ES-I3 (cell line): ENCODE data around the gene CDNF.
"Not testable (repeated sequence)": the region's sequence is repeated elsewhere in the genome, so short reads cannot be mapped to it uniquely, and the experiment has no call there.

ENCODE experiments used
- H3K36me3 ChIP-seq: 2 replicates; pipeline ENCODE4 v1.6.1; 2013; ENCODE audit warnings: mild to moderate bottlenecking, low read length, control low read depth, moderate library complexity; ENCODE audit not compliant: insufficient read depth
- H3K4me1 ChIP-seq: 2 replicates; pipeline ENCODE4 v1.6.1; 2013; ENCODE audit warnings: mild to moderate bottlenecking, control low read depth, low read length; ENCODE audit not compliant: insufficient read depth
- H3K9ac ChIP-seq: 2 replicates; pipeline ENCODE4 v1.6.1; 2013; ENCODE audit warnings: low read depth, mild to moderate bottlenecking, low read length, moderate library complexity
- H3K9me3 ChIP-seq: 2 replicates; pipeline ENCODE4 v1.6.1; 2013; ENCODE audit warnings: mild to moderate bottlenecking, low read length, moderate library complexity; ENCODE audit not compliant: control insufficient read depth, insufficient read depth

Gene CDNF

GRCh38 chr10:14837757-14838581 lies at the start of gene CDNF, which contains the start of the genes HSPA14 and MSANTD7:
Gene CDNF, minus strand, starts transcription at chr10:14838037. Its CDS starts 91 bp downstream, at chr10:14837946.
Gene HSPA14, plus strand, starts transcription at chr10:14838306. Its CDS starts 97 bp downstream, at chr10:14838403.
Gene MSANTD7, plus strand, starts transcription at chr10:14838306. Its CDS starts 3,979 bp downstream, at chr10:14842285.
- H3K36me3 ChIP-seq: peaks cover 10% of the 10 kb centered on the region; the same call in 1 of the 2 replicates
- H3K9ac ChIP-seq: peak within 1 kb of the TSS; percentile 83
- H3K4me1 ChIP-seq: no peaks in the 10 kb centered on the region
- H3K9me3 ChIP-seq: no peaks in the 10 kb centered on the region

DNA sequence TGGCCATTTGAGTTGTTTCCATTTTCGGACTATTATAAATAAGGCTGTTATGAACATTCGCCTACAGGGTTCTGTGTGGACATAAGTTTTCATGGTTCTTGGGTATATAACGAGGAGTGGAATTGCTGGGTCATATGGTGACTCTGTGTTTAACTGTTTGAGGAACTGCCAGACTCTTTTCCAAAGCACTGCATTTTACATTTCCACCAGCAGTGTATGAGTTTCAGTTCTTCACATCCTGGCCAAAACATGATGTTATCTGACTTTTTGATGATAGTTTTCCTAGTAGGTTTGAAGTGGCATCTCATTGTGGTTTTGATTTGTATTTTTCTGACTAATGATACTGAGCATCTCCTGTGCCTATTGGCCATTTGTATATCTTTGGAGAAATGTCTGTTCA lies 46.2 kb upstream of the CDNF start:
- peaks cover 5% of the 10 kb centered on the region; the same call in 1 of the 2 replicates for H3K36me3 ChIP-seq
- H3K9ac ChIP-seq: no peak overlapping the region
- H3K9me3 ChIP-seq: no peaks in the 10 kb centered on the region
- H3K4me1 ChIP-seq: peaks cover 4% of the 10 kb centered on the region; the same call in 1 of the 2 replicates

DNA sequence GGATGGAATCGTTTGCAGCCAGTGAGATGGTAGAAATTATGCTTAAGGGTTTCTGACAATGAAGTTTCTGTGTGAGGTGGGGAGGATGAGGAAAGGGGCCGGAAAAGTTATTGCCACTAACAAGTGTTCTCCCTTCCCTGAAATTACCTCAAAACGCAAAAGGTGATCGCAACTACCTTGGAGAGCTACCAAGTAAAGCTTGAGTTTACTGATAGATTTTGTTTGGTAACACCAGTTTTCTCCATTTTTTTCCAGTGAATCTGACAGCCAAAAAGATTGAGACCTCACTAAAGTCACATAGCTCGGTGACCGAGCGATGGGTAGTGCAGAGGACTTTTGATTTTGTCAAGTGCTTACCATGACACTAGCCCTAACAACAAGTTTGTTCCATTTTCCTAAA lies 42.4 kb upstream of the CDNF start:
- 0 out of 2 replicates have a peak, but pooled peaks cover 2% of the 10 kb centered on the region for H3K36me3 ChIP-seq
- peak overlapping the region; percentile 100; the same call in 1 of the 2 replicates for H3K9ac ChIP-seq
- no peaks in the 10 kb centered on the region for H3K9me3 ChIP-seq
- H3K4me1 ChIP-seq: peaks cover 18% of the 10 kb centered on the region

GRCh38 chr10:14879928-14880193 lies 42.0 kb upstream of the CDNF start:
- H3K36me3 ChIP-seq: 0 out of 2 replicates have a peak, but pooled peaks cover 2% of the 10 kb centered on the region

DNA sequence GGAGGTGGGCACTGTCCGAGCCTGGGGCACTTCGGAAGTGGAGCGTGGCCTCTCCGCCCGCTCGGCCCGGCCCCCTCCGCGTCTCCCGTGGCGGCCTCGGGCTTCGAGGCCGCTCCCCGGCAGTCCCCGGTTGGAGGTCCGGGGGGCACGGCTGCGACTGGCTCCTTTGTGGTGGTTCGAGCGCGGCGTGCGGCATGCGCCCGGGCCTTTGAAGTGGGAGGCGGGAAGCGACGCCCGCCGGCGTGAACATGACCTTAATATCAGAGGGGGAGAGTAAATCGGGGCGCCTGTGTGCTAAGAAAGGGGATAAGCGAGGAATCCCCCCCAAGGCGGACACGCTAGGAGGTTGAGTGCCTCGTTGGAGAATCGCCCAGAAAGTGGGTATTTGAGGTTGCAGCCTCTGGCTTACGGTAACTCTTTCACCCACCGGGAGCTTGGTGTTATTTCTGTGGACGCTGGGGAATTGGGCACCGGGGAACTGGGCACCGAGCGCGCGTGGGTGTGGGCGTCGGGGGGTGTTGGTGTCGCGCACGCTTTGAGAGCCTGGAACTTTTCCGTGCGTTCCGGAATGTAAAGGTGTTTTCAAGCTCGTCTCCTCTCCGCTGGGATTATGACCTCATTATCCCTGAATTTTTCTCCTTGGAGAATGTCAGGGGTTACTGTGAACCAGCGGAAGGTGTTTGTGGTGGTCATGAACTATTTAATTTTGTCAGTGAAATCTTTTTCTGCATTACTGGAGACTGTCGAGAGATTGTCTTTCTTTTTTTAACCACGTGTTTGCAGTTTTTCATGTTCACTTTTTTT lies 41.5 kb upstream of the CDNF start:
- Histone ChIP-seq H3K4me1 (peaks cover 18% of the 10 kb centered on the region), H3K9me3 (no peaks in the 10 kb centered on the region), H3K36me3 (0 out of 2 replicates have a peak, but pooled peaks cover 2% of the 10 kb centered on the region), H3K9ac (peak overlapping the region; percentile 100)

More at GRCh38 chr10:14879928-14880193, 42.0 kb upstream of the CDNF start:
- Histone ChIP-seq H3K9me3 (no peaks in the 10 kb centered on the region), H3K4me1 (peaks cover 18% of the 10 kb centered on the region), H3K9ac (peak overlapping the region; percentile 100; the same call in 1 of the 2 replicates)

GRCh38 chr10:14878266-14879123 lies 40.7 kb upstream of the CDNF start, which contains the start of gene SUV39H2:
Gene SUV39H2, plus strand, starts transcription at chr10:14878866. Its CDS starts 23 bp downstream, at chr10:14878889.
- Histone ChIP-seq H3K36me3 (0 out of 2 replicates have a peak, but pooled peaks cover 2% of the 10 kb centered on the region), H3K4me1 (peaks cover 18% of the 10 kb centered on the region), H3K9me3 (no peaks in the 10 kb centered on the region), H3K9ac (peak within 1 kb of the TSS; percentile 100)

DNA sequence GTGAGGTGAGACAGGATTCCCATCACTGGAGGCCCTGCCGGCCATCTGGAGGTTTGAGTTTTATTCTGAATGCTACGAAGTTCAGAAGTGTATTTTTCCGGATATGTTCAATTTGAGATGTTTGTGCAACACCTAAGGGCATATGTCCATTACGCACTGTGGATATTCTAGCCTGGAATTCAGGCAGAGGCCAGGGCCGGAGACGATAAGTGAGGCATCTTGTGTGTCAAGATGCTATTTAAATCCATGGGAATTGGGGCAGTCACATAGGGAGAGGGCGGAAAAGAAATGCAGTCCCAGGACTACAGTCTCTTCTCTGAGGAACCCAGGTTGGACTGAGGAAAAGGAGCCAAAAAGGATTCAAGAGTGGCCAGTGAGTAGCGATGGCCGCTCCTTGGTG lies 38.9 kb upstream of the CDNF start:
- Histone ChIP-seq H3K4me1 (peaks cover 18% of the 10 kb centered on the region), H3K9ac (0 out of 2 replicates have a peak overlapping the region, but pooled peaks have one; percentile 100), H3K9me3 (no peaks in the 10 kb centered on the region), H3K36me3 (no peaks in the 10 kb centered on the region)

- H3K36me3 ChIP-seq: no peaks in the 10 kb centered on the region
- no peak overlapping the region for H3K9ac ChIP-seq
- peaks cover 18% of the 10 kb centered on the region for H3K4me1 ChIP-seq
- no peaks in the 10 kb centered on the region for H3K9me3 ChIP-seq
These were observed 38.1 kb upstream of the CDNF start for GRCh38 chr10:14875941-14876340.

- Histone ChIP-seq H3K9ac (no peak overlapping the region), H3K36me3 (no peaks in the 10 kb centered on the region), H3K9me3 (no peaks in the 10 kb centered on the region)
These were observed 35.4 kb upstream of the CDNF start for GRCh38 chr10:14873090-14873760.

DNA sequence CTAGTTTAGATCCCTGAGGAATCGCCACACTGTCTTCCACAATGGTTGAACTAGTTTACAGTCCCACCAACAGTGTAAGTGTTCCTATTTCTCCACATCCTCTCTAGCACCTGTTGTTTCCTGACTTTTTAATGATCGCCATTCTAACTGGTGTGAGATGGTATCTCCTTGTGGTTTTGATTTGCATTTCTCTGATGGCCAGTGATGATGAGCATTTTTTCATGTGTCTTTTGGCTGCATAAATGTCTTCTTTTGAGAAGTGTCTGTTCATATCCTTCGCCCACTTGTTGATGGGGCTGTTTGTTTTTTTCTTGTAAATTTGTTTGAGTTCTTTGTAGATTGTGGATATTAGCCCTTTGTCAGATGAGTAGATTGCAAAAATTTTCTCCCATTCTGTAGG lies 27.0 kb upstream of the CDNF start:
- H3K9me3 ChIP-seq, H3K9ac ChIP-seq, H3K4me1 ChIP-seq, H3K36me3 ChIP-seq: not testable (repeated sequence)

More at GRCh38 chr10:14873090-14873760, 35.4 kb upstream of the CDNF start:
- peaks cover 14% of the 10 kb centered on the region for H3K4me1 ChIP-seq

GRCh38 chr10:14864466-14864865 lies 26.6 kb upstream of the CDNF start:
- H3K9ac ChIP-seq, H3K36me3 ChIP-seq, H3K9me3 ChIP-seq, H3K4me1 ChIP-seq: not testable (repeated sequence)

GRCh38 chr10:14860791-14861190 lies 23.0 kb upstream of the CDNF start:
- H3K4me1 ChIP-seq: no peaks in the 10 kb centered on the region
- H3K36me3 ChIP-seq: peaks cover 4% of the 10 kb centered on the region; the same call in 1 of the 2 replicates
- no peak overlapping the region for H3K9ac ChIP-seq
- no peaks in the 10 kb centered on the region for H3K9me3 ChIP-seq

DNA sequence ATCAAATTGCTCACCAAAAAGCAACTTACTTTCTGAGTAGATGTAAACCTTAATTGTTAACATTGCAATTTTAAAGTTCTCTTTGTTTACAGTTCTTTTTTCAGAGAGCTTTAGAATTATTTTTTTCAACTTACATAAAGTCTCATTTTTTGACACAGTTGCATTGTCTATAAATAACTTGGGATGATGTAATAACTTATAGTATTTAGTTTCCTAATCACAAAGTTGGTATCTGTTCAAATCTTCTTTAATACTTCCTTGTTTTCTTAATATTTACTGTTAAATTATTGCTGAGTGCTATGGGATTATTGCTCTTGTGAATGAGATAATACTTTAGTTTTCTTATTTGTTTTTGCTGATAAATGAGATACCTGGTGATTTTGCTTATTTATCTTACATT lies 21.9 kb upstream of the CDNF start:
- Histone ChIP-seq H3K9me3 (no peaks in the 10 kb centered on the region), H3K4me1 (no peaks in the 10 kb centered on the region), H3K36me3 (peaks cover 4% of the 10 kb centered on the region; the same call in 1 of the 2 replicates), H3K9ac (no peak overlapping the region)
